Measurements from ENCODE around the gene VPS11. TPM values are rescaled to one million over a fixed set of nuclear protein-coding genes. Genes with fewer than 3 reads are reported as not detected.

VPS11 gene
- total and polyA plus RNA-seq, 10 of the 15 experiments (the other 5 are each of a cell fraction or from before 2014, with no cell fraction given) = 15.8 to 26.4 (median 24.5) TPM

DNA sequence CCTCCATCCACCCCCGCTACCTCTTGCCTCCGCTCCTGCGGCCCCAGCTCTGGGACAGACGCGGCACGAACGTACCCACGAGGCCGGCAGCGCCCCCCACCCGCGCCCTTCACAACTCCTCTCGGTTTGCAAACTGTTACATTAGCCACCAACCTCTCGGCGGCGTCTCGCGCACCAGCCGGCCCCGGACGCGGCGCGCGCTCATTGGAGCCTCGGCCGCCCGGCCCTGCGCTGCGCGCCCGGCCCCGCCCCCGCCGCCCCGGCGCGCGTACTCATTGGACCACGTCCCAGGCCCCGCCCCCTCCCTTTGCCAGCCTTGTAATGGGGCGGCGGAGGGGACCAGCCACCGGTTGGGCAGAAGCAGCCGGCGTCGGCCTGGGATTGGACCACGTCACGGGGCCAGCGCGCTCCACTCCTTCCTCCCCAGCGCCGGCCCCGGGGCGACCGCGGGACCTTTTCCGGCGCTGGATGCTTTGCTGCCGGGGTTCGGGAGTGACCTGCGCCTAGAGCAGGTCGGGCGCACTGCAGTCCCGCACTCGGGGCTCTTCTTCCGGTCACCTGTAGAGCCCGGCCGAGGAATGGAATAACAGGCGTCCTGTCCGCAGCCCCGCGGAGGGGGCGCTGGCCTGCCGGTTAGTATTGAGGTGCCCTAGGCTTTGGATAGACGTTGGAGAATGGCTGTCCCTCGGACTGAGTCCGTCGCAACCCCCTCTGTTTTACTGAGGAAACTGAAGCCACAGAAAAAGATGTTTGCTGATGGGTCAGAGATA lies 10.4 kb upstream of the VPS11 start, which contains the start of gene HYOU1:
Gene HYOU1 (minus strand): TSS at position 206 of the 770 bp plus-strand sequence. CDS start 1,045 bp downstream, outside the sequence.
- Histone ChIP-seq H2AFZ (ENCODE audit: control insufficient read depth, low read depth, low read length) (peak within 1 kb of the TSS; percentile 81), H3K4me3 (peak within 1 kb of the TSS; percentile 96), H3K9ac (ENCODE audit: control insufficient read depth, insufficient read depth, low read length) (peak within 1 kb of the TSS; percentile 90), H3K27me3 (replicated peaks in 1 of 2; ENCODE audit: control insufficient read depth in 2 of 2, insufficient read depth in 2 of 2, low read length in 1 of 2) (no peaks in the 10 kb centered on the region), H4K20me1 (ENCODE audit: control insufficient read depth, insufficient read depth) (no peaks in the 10 kb centered on the region), H3K79me2 (ENCODE audit: control insufficient read depth, insufficient read depth, low read length) (peaks cover 36% of the 10 kb centered on the region), H3K4me2 (ENCODE audit: control insufficient read depth, insufficient read depth) (peak within 1 kb of the TSS; percentile 86), H3K9me3 (replicated peaks; ENCODE audit: control insufficient read depth, insufficient read depth, low read length) (no peaks in the 10 kb centered on the region), H3K27ac (ENCODE audit: control insufficient read depth, insufficient read depth) (peak within 1 kb of the TSS; percentile 79), H3K4me1 (ENCODE audit: control insufficient read depth, insufficient read depth, low read length) (peaks cover 19% of the 10 kb centered on the region), H3K36me3 (ENCODE audit: control insufficient read depth in 2 of 2, insufficient read depth in 2 of 2, low read length in 1 of 2) (peaks cover 12 to 17% of the 10 kb centered on the region in 2 experiments)
- SMC1A ChIA-PET (ENCODE audit: uncharacterized antibody, unreplicated experiment) = interaction anchor here (1.5 kb wide), 1 partner anchor 10 kb away, joined by 6 read pairs; the partner anchor contains the start of gene VPS11
- under 1% methylated on average over 75 of the region's 79 CpGs for WGBS (ENCODE audit: insufficient coverage, insufficient replicate concordance, low lambda C conversion rate, missing lambda C conversion rate)
- RAD21 ChIA-PET (ENCODE audit: unreplicated experiment) = interaction anchor here (0.5 to 2.4 kb wide), 8 partner anchors 10 to 281 kb away, joined by 3 to 9 read pairs (median 4); partner anchors contain the start of genes HMBS and VPS11
- ATAC-seq (peak; percentile 93), FAIRE-seq (peak; percentile 44), DNase-seq (ENCODE audit: low read depth, low spot score) (peak; percentile 69)
- in situ Hi-C loops (cut with MboI) (no loop called here), intact Hi-C loops (cut with micrococcal nuclease; ENCODE audit: unreplicated experiment) (loop anchor here (2.0 kb wide), 2 partner anchors 38 kb away; partner anchors contain the start of genes RPS25 and TRAPPC4)
- CTCF ChIA-PET = interaction anchor here (0.8 to 3.2 kb wide), 10 partner anchors 10 to 226 kb away, joined by 3 to 16 read pairs (median 6); partner anchors contain the start of genes C2CD2L, HMBS, RPS25 and SLC37A4
- no TSS peak for BruUV-seq (replicated peaks)
- POLR2A ChIA-PET = interaction anchor here (0.6 to 2.7 kb wide), 17 partner anchors 9 to 626 kb away, joined by 3 to 14 read pairs (median 6); partner anchors contain the start of genes C2CD2L, DPAGT1, HINFP and HMBS
- TF ChIP-seq, protein P1, sequence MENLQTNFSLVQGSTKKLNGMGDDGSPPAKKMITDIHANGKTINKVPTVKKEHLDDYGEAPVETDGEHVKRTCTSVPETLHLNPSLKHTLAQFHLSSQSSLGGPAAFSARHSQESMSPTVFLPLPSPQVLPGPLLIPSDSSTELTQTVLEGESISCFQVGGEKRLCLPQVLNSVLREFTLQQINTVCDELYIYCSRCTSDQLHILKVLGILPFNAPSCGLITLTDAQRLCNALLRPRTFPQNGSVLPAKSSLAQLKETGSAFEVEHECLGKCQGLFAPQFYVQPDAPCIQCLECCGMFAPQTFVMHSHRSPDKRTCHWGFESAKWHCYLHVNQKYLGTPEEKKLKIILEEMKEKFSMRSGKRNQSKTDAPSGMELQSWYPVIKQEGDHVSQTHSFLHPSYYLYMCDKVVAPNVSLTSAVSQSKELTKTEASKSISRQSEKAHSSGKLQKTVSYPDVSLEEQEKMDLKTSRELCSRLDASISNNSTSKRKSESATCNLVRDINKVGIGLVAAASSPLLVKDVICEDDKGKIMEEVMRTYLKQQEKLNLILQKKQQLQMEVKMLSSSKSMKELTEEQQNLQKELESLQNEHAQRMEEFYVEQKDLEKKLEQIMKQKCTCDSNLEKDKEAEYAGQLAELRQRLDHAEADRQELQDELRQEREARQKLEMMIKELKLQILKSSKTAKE (IDR thresholded peaks at IDR 0.05; ENCODE audit: low read depth, poor library complexity, severe bottlenecking) = no peak
- TF ChIP-seq, protein P2, sequence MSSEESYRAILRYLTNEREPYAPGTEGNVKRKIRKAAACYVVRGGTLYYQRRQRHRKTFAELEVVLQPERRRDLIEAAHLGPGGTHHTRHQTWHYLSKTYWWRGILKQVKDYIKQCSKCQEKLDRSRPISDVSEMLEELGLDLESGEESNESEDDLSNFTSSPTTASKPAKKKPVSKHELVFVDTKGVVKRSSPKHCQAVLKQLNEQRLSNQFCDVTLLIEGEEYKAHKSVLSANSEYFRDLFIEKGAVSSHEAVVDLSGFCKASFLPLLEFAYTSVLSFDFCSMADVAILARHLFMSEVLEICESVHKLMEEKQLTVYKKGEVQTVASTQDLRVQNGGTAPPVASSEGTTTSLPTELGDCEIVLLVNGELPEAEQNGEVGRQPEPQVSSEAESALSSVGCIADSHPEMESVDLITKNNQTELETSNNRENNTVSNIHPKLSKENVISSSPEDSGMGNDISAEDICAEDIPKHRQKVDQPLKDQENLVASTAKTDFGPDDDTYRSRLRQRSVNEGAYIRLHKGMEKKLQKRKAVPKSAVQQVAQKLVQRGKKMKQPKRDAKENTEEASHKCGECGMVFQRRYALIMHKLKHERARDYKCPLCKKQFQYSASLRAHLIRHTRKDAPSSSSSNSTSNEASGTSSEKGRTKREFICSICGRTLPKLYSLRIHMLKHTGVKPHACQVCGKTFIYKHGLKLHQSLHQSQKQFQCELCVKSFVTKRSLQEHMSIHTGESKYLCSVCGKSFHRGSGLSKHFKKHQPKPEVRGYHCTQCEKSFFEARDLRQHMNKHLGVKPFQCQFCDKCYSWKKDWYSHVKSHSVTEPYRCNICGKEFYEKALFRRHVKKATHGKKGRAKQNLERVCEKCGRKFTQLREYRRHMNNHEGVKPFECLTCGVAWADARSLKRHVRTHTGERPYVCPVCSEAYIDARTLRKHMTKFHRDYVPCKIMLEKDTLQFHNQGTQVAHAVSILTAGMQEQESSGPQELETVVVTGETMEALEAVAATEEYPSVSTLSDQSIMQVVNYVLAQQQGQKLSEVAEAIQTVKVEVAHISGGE (CRISPR knock-in tag; IDR thresholded peaks at IDR 0.05) = no peak
- TF ChIP-seq BACH1 (IDR thresholded peaks at IDR 0.05; ENCODE audit: borderline replicate concordance) (0 out of 2 replicates have a peak, but pooled peaks have one; percentile 81), SREBF1 (IDR thresholded peaks at IDR 0.05; ENCODE audit: low read length) (no peak), ETV6 (conservative IDR thresholded peaks at IDR 0.05 in 1 of 2, IDR thresholded peaks at IDR 0.05 in 1 of 2; ENCODE audit: borderline replicate concordance in 1 of 2, low read depth in 1 of 2) (no peak), TCF7 (IDR thresholded peaks at IDR 0.05; ENCODE audit: borderline replicate concordance) (no peak), MTA3 (IDR thresholded peaks at IDR 0.05; ENCODE audit: borderline replicate concordance, low read length) (no peak)
- TF ChIP-seq, protein P3, sequence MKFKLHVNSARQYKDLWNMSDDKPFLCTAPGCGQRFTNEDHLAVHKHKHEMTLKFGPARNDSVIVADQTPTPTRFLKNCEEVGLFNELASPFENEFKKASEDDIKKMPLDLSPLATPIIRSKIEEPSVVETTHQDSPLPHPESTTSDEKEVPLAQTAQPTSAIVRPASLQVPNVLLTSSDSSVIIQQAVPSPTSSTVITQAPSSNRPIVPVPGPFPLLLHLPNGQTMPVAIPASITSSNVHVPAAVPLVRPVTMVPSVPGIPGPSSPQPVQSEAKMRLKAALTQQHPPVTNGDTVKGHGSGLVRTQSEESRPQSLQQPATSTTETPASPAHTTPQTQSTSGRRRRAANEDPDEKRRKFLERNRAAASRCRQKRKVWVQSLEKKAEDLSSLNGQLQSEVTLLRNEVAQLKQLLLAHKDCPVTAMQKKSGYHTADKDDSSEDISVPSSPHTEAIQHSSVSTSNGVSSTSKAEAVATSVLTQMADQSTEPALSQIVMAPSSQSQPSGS (IDR thresholded peaks at IDR 0.05; ENCODE audit: low read length) = no peak
- TF ChIP-seq, protein P4, sequence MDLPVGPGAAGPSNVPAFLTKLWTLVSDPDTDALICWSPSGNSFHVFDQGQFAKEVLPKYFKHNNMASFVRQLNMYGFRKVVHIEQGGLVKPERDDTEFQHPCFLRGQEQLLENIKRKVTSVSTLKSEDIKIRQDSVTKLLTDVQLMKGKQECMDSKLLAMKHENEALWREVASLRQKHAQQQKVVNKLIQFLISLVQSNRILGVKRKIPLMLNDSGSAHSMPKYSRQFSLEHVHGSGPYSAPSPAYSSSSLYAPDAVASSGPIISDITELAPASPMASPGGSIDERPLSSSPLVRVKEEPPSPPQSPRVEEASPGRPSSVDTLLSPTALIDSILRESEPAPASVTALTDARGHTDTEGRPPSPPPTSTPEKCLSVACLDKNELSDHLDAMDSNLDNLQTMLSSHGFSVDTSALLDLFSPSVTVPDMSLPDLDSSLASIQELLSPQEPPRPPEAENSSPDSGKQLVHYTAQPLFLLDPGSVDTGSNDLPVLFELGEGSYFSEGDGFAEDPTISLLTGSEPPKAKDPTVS (IDR thresholded peaks at IDR 0.05; ENCODE audit: low read depth, low read length) = no peak
- TF ChIP-seq, protein P5, sequence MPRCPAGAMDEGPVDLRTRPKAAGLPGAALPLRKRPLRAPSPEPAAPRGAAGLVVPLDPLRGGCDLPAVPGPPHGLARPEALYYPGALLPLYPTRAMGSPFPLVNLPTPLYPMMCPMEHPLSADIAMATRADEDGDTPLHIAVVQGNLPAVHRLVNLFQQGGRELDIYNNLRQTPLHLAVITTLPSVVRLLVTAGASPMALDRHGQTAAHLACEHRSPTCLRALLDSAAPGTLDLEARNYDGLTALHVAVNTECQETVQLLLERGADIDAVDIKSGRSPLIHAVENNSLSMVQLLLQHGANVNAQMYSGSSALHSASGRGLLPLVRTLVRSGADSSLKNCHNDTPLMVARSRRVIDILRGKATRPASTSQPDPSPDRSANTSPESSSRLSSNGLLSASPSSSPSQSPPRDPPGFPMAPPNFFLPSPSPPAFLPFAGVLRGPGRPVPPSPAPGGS (IDR thresholded peaks at IDR 0.05; ENCODE audit: borderline replicate concordance, insufficient read depth, low read depth, low read length, poor library complexity, severe bottlenecking) = no peak

All from GM12878 (cell line).